ENCODE data around the gene KIRREL3. TPM values are rescaled to one million over a fixed set of nuclear protein-coding genes. Genes with fewer than 3 reads are reported as not detected.

KIRREL3 gene
- total RNA-seq, 1 experiment from 2014 or later, result 0.44 TPM

GRCh38 chr11:126457817-126458216, 542.8 kb downstream of the KIRREL3 start:
- no peak overlapping the region for H3K9ac ChIP-seq (ENCODE audit: low read length)
- no peaks in the 10 kb centered on the region for H4K20me1 ChIP-seq (ENCODE audit: low read length)
- TF ChIP-seq CTCF (conservative IDR thresholded peaks at IDR 0.05; ENCODE audit: low read depth, low read length) (no peak), EZH2phosphoT487 (IDR thresholded peaks at IDR 0.05; ENCODE audit: borderline replicate concordance, low read length) (no peak)
- no peak overlapping the region for H3K4me2 ChIP-seq (ENCODE audit: low read length)
- DNase-seq, result no peak
- H3K27ac ChIP-seq (ENCODE audit: low read length), result no peak overlapping the region
- ATAC-seq, result no peak
- no peak overlapping the region for H3K4me3 ChIP-seq (ENCODE audit: low read length)
- no peak overlapping the region for H2AFZ ChIP-seq (ENCODE audit: low read length)
- no TSS peak for BruUV-seq (replicated peaks)
- ChIA-PET POLR2A (ENCODE audit: unreplicated experiment) (no interaction called here), CTCF (no interaction called here)
- H3K9me3 ChIP-seq (ENCODE audit: low read length), result no peaks in the 10 kb centered on the region
- intact Hi-C loops (cut with micrococcal nuclease), result no loop called here
- H3K27me3 ChIP-seq (ENCODE audit: low read length), result peaks cover 52% of the 10 kb centered on the region
- H3K36me3 ChIP-seq (ENCODE audit: low read depth, low read length), result no peaks in the 10 kb centered on the region
- H3K4me1 ChIP-seq (ENCODE audit: insufficient read depth, low read length), result no peaks in the 10 kb centered on the region
- no peaks in the 10 kb centered on the region for H3K9me2 ChIP-seq (replicated peaks; ENCODE audit: low read length)
- H3K79me2 ChIP-seq (ENCODE audit: low read length), result no peaks in the 10 kb centered on the region
- no peaks in the 10 kb centered on the region for H3F3A ChIP-seq (ENCODE audit: low read length, unreplicated experiment)

- H3K9me3 ChIP-seq (ENCODE audit: low read length), result no peaks in the 10 kb centered on the region
- no peak for TF ChIP-seq CTCF (conservative IDR thresholded peaks at IDR 0.05; ENCODE audit: low read depth, low read length)
- no peak for TF ChIP-seq EZH2 (IDR thresholded peaks at IDR 0.05; ENCODE audit: low read length, unreplicated experiment)
- no peak for TF ChIP-seq EZH2phosphoT487 (IDR thresholded peaks at IDR 0.05; ENCODE audit: borderline replicate concordance, low read length)
- no peaks in the 10 kb centered on the region for H3K79me2 ChIP-seq (ENCODE audit: low read length)
- peaks cover 44% of the 10 kb centered on the region for H3K27me3 ChIP-seq (ENCODE audit: low read length)
- ChIA-PET POLR2A (ENCODE audit: unreplicated experiment) (no interaction called here), CTCF (no interaction called here)
- H3K9ac ChIP-seq (ENCODE audit: low read length), result no peak overlapping the region
- no peak overlapping the region for H3K4me2 ChIP-seq (ENCODE audit: low read length)
- no peak overlapping the region for H2AFZ ChIP-seq (ENCODE audit: low read length)
- no peaks in the 10 kb centered on the region for H4K20me1 ChIP-seq (ENCODE audit: low read length)
- no peaks in the 10 kb centered on the region for H3F3A ChIP-seq (ENCODE audit: low read length, unreplicated experiment)
- intact Hi-C loops (cut with micrococcal nuclease), result no loop called here
- H3K4me1 ChIP-seq (ENCODE audit: insufficient read depth, low read length), result no peaks in the 10 kb centered on the region
- no peak overlapping the region for H3K4me3 ChIP-seq (ENCODE audit: low read length)
- no peaks in the 10 kb centered on the region for H3K9me2 ChIP-seq (replicated peaks; ENCODE audit: low read length)
- no peak overlapping the region for H3K27ac ChIP-seq (ENCODE audit: low read length)
- BruUV-seq (replicated peaks), result no TSS peak
- ATAC-seq (no peak), DNase-seq (no peak)
- H3K36me3 ChIP-seq (ENCODE audit: low read depth, low read length), result no peaks in the 10 kb centered on the region
These were observed 543.6 kb downstream of the KIRREL3 start for GRCh38 chr11:126456783-126457542.

- DNase-seq, result no peak
- no peak overlapping the region for H3K9ac ChIP-seq (ENCODE audit: low read length)
- no TSS peak for BruUV-seq (replicated peaks)
- ChIA-PET CTCF (no interaction called here), POLR2A (ENCODE audit: unreplicated experiment) (no interaction called here)
- H3K27ac ChIP-seq (ENCODE audit: low read length), result no peak overlapping the region
- H3K79me2 ChIP-seq (ENCODE audit: low read length), result no peaks in the 10 kb centered on the region
- H3K27me3 ChIP-seq (ENCODE audit: low read length), result peaks cover 35% of the 10 kb centered on the region
- intact Hi-C loops (cut with micrococcal nuclease), result no loop called here
- TF ChIP-seq CTCF (conservative IDR thresholded peaks at IDR 0.05; ENCODE audit: low read depth, low read length), result no peak
- TF ChIP-seq EZH2 (IDR thresholded peaks at IDR 0.05; ENCODE audit: low read length, unreplicated experiment), result no peak
- TF ChIP-seq EZH2phosphoT487 (IDR thresholded peaks at IDR 0.05; ENCODE audit: borderline replicate concordance, low read length), result no peak
- H3F3A ChIP-seq (ENCODE audit: low read length, unreplicated experiment), result no peaks in the 10 kb centered on the region
- H3K4me2 ChIP-seq (ENCODE audit: low read length), result no peak overlapping the region
- no peak overlapping the region for H2AFZ ChIP-seq (ENCODE audit: low read length)
- no peaks in the 10 kb centered on the region for H3K9me2 ChIP-seq (replicated peaks; ENCODE audit: low read length)
- no peaks in the 10 kb centered on the region for H3K9me3 ChIP-seq (ENCODE audit: low read length)
- H3K4me3 ChIP-seq (ENCODE audit: low read length), result no peak overlapping the region
- no peaks in the 10 kb centered on the region for H3K36me3 ChIP-seq (ENCODE audit: low read depth, low read length)
- no peaks in the 10 kb centered on the region for H4K20me1 ChIP-seq (ENCODE audit: low read length)
- ATAC-seq, result no peak
- H3K4me1 ChIP-seq (ENCODE audit: insufficient read depth, low read length), result no peaks in the 10 kb centered on the region
These were observed 544.5 kb downstream of the KIRREL3 start for GRCh38 chr11:126456089-126456488.

All from PC-3 (cell line).